Neural cell (in vitro differentiated cells): ENCODE measurements around the gene MAD1L1. TPM values are rescaled to one million over a fixed set of nuclear protein-coding genes. Genes with fewer than 3 reads are reported as not detected.

ENCODE experiments used
- H2AFZ ChIP-seq: fragments of 200-600, 300-800 bp; sonication (generic), shearing (Covaris generic); 2 replicates; pipeline ENCODE4 v1.6.0; 2014; ENCODE audit warnings: low read depth, mild to moderate bottlenecking, antibody characterized with exemption, low read length, moderate library complexity
- H3F3A ChIP-seq: fragments of 200-600 bp; shearing (Covaris generic); 2 replicates; pipeline ENCODE4 v1.6.1; 2016; ENCODE audit warnings: mild to moderate bottlenecking, moderate library complexity, mixed read lengths, antibody characterized with exemption, low read length; ENCODE audit not compliant: insufficient read depth, poor library complexity, severe bottlenecking
- H3K27ac ChIP-seq: fragments of 200-600, 300-800 bp; sonication (generic), shearing (Covaris generic); 2 replicates; pipeline ENCODE4 v1.5.1; 2014; ENCODE audit warnings: mild to moderate bottlenecking, low read length, moderate library complexity
- H3K27me3 ChIP-seq: fragments of 300-800, 200-600 bp; sonication (generic), shearing (Covaris generic); 2 replicates; pipeline ENCODE4 v1.6.0; 2014; ENCODE audit warnings: mild to moderate bottlenecking, low read depth, low read length, moderate library complexity; ENCODE audit not compliant: insufficient read depth
- H3K36me3 ChIP-seq: fragments of 300-800, 200-600 bp; sonication (generic), shearing (Covaris generic); 2 replicates; pipeline ENCODE4 v1.5.1; 2014; ENCODE audit warnings: mild to moderate bottlenecking, antibody characterized with exemption, low read length, moderate library complexity; ENCODE audit not compliant: insufficient read depth
- H3K4me2 ChIP-seq: fragments of 300-800, 200-600 bp; sonication (generic), shearing (Covaris generic); 2 replicates; pipeline ENCODE4 v1.6.0; 2014; ENCODE audit warnings: mild to moderate bottlenecking, low read length
- H3K4me3 ChIP-seq: fragments of 300-800, 200-600 bp; sonication (generic), shearing (Covaris generic); 2 replicates; pipeline ENCODE4 v1.5.1; 2014; ENCODE audit warnings: mild to moderate bottlenecking, low read length, moderate library complexity
- H3K79me2 ChIP-seq: fragments of 200-600 bp; shearing (Covaris generic); replicated peaks from 2 replicates; pipeline ENCODE4 v1.6.0; 2014; ENCODE audit warnings: mild to moderate bottlenecking, low read length, moderate library complexity; ENCODE audit not compliant: insufficient read depth
- H3K9ac ChIP-seq: fragments of 300-800, 200-600 bp; sonication (generic), shearing (Covaris generic); 2 replicates; pipeline ENCODE4 v1.6.1; 2016; ENCODE audit warnings: mild to moderate bottlenecking, low read length, mixed read lengths
- H3K9me2 ChIP-seq: fragments of 200-600 bp; shearing (Covaris generic); 2 replicates; pipeline ENCODE4 v1.6.1; 2016; ENCODE audit warnings: mild to moderate bottlenecking, low read length, mixed read lengths; ENCODE audit not compliant: insufficient read depth
- H3K9me3 ChIP-seq: fragments of 200-600, 300-800 bp; sonication (generic), shearing (Covaris generic); 2 replicates; pipeline ENCODE4 v1.6.1; 2016; ENCODE audit warnings: mild to moderate bottlenecking, mixed run types, low read length, moderate library complexity, mixed read lengths
- H4K20me1 ChIP-seq: fragments of 200-600 bp; shearing (Covaris generic); 2 replicates; pipeline ENCODE4 v1.6.1; 2016; ENCODE audit warnings: mild to moderate bottlenecking, mixed run types; ENCODE audit not compliant: insufficient read depth
- CTCF ChIP-seq: fragments of 450-650 bp; IDR thresholded peaks from 2 replicates; pipeline ENCODE4 v1.5.1; 2014; ENCODE audit warnings: antibody characterized with exemption, mild to moderate bottlenecking, moderate library complexity; ENCODE audit not compliant: poor library complexity, severe bottlenecking
- EP300 ChIP-seq: fragments of 450-650 bp; conservative IDR thresholded peaks from 2 replicates; pipeline ENCODE4 v1.6.1; 2014; ENCODE audit warnings: antibody characterized with exemption, mild to moderate bottlenecking, moderate library complexity; ENCODE audit not compliant: poor library complexity, severe bottlenecking
- EZH2 ChIP-seq: fragments of 200-600, 300-800 bp; shearing (Covaris generic), sonication (generic); IDR thresholded peaks from 2 replicates; pipeline ENCODE4 v1.6.1; 2014; ENCODE audit warnings: antibody characterized with exemption, low read length, borderline replicate concordance, mild to moderate bottlenecking; ENCODE audit not compliant: insufficient read depth, poor library complexity, severe bottlenecking
- MXI1 ChIP-seq: fragments of 450-650 bp; conservative IDR thresholded peaks from 2 replicates; pipeline ENCODE4 v1.6.1; 2014; ENCODE audit warnings: antibody characterized with exemption, mild to moderate bottlenecking; ENCODE audit not compliant: poor library complexity, severe bottlenecking
- POLR2AphosphoS5 ChIP-seq: IDR thresholded peaks from 2 replicates; pipeline ENCODE4 v1.6.1; 2012
- RAD21 ChIP-seq: fragments of 450-650 bp; conservative IDR thresholded peaks from 2 replicates; pipeline ENCODE4 v1.6.1; 2014; ENCODE audit warnings: antibody characterized with exemption, mild to moderate bottlenecking, moderate library complexity
- SMC3 ChIP-seq: fragments of 450-650 bp; conservative IDR thresholded peaks from 2 replicates; pipeline ENCODE4 v1.6.1; 2014; ENCODE audit warnings: antibody characterized with exemption, mild to moderate bottlenecking, moderate library complexity; ENCODE audit not compliant: poor library complexity
- TAF1 ChIP-seq: IDR thresholded peaks from 2 replicates; pipeline ENCODE4 v1.6.1; 2012; ENCODE audit warnings: low read depth
- polyA plus RNA-seq: library from polyadenylated mRNA; depleted of rRNA; stranded (reverse); fragments of >200 nt; gene quantifications from 2 replicates; pipeline ENCODE4 v1.2.3, GENCODE V29; 2014
- TF ChIP-seq, protein P1 (sequence below): IDR thresholded peaks from 2 replicates; pipeline ENCODE4 v1.6.1; 2012; ENCODE audit warnings: borderline replicate concordance

The MAD1L1 gene
- polyA plus RNA-seq, 1 donor from 2014 or later = 31.4 TPM

GRCh38 chr7:2196381-2197378, 36.1 kb downstream of the MAD1L1 start:
- no peak overlapping the region for H3K9ac ChIP-seq
- H3K4me3 ChIP-seq = no peak overlapping the region
- H3K79me2 ChIP-seq = no peaks in the 10 kb centered on the region
- no peaks in the 10 kb centered on the region for H3F3A ChIP-seq
- no peak for TF ChIP-seq POLR2AphosphoS5
- TF ChIP-seq EZH2 = no peak
- no peak for TF ChIP-seq CTCF
- TF ChIP-seq, protein P1, sequence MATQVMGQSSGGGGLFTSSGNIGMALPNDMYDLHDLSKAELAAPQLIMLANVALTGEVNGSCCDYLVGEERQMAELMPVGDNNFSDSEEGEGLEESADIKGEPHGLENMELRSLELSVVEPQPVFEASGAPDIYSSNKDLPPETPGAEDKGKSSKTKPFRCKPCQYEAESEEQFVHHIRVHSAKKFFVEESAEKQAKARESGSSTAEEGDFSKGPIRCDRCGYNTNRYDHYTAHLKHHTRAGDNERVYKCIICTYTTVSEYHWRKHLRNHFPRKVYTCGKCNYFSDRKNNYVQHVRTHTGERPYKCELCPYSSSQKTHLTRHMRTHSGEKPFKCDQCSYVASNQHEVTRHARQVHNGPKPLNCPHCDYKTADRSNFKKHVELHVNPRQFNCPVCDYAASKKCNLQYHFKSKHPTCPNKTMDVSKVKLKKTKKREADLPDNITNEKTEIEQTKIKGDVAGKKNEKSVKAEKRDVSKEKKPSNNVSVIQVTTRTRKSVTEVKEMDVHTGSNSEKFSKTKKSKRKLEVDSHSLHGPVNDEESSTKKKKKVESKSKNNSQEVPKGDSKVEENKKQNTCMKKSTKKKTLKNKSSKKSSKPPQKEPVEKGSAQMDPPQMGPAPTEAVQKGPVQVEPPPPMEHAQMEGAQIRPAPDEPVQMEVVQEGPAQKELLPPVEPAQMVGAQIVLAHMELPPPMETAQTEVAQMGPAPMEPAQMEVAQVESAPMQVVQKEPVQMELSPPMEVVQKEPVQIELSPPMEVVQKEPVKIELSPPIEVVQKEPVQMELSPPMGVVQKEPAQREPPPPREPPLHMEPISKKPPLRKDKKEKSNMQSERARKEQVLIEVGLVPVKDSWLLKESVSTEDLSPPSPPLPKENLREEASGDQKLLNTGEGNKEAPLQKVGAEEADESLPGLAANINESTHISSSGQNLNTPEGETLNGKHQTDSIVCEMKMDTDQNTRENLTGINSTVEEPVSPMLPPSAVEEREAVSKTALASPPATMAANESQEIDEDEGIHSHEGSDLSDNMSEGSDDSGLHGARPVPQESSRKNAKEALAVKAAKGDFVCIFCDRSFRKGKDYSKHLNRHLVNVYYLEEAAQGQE = no peak
- TF ChIP-seq TAF1 = no peak
- TF ChIP-seq EP300 = no peak
- no peak for TF ChIP-seq SMC3
- TF ChIP-seq RAD21 = no peak
- no peak for TF ChIP-seq MXI1
- no peak overlapping the region for H3K27ac ChIP-seq
- H4K20me1 ChIP-seq = no peaks in the 10 kb centered on the region
- no peaks in the 10 kb centered on the region for H3K9me3 ChIP-seq
- peaks cover 4% of the 10 kb centered on the region for H3K36me3 ChIP-seq
- no peak overlapping the region for H2AFZ ChIP-seq
- no peaks in the 10 kb centered on the region for H3K9me2 ChIP-seq
- H3K27me3 ChIP-seq = no peaks in the 10 kb centered on the region
- no peak overlapping the region for H3K4me2 ChIP-seq

DNA sequence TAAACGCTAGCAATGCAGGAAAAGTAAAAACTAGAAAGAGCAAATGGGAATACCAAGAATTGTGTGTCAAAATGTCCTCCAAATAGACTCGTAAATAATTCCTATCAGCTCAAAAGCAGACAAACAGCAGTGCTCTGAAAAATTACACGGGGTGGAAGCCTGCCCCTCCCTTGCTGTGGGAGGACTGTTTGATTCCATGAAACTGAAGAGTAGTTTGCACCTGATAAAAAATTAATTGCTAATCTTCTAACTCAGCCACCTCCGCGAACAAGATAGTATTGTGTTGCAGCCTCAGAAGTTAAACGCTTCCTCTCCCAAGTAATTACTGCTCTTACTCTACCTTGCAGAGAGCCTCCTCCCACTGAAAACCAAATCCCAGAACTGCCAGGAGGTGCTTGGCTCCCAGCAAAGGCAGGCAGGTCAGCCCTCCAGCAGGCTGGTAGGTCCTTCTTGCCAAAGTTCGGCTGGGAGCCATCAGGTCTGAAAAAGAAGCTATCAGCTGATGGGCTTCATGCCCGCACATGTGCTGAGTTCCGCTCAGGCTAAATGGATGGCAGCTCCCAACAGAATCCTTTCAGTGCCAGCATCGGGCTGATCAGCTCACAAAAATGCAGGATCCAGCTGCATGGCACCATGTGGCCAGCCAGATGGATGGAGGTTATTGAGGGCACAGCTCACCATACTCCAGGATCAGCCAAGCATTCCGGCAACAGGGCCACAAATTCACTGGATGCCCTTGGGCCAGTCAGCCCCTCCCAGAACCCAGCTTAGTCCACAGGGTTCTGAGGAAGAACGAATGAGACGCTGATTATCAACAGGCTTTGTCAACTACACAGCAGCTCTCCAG, 37.1 kb downstream of the MAD1L1 start:
- Histone ChIP-seq H3K27me3 (no peaks in the 10 kb centered on the region), H4K20me1 (no peaks in the 10 kb centered on the region), H2AFZ (no peak overlapping the region), H3F3A (no peaks in the 10 kb centered on the region), H3K9me3 (no peaks in the 10 kb centered on the region), H3K79me2 (no peaks in the 10 kb centered on the region), H3K36me3 (peaks cover 4% of the 10 kb centered on the region), H3K4me2 (no peak overlapping the region), H3K27ac (no peak overlapping the region), H3K9ac (no peak overlapping the region), H3K9me2 (no peaks in the 10 kb centered on the region), H3K4me3 (no peak overlapping the region)
- TF ChIP-seq RAD21 (no peak), SMC3 (no peak), EP300 (no peak), MXI1 (no peak), TAF1 (no peak), CTCF (no peak), POLR2AphosphoS5 (no peak)
- TF ChIP-seq, protein P1 = no peak
